Parathyroid adenoma (tissue), 2 donors: Measurements from ENCODE around the gene PELI1.
"Not testable (repeated sequence)": the region's sequence is repeated elsewhere in the genome, so short reads cannot be mapped to it uniquely, and the experiment has no call there.

Experiments used
- H2AFZ ChIP-seq: fragments of 300-600 bp; sonication (generic); one replicate; pipeline ENCODE4 v1.7.0; 2017; ENCODE audit warnings: antibody characterized with exemption, mild to moderate bottlenecking
- H3K27ac ChIP-seq: fragments of 300-600 bp; sonication (generic); one replicate; pipeline ENCODE4 v1.7.0; 2017
- H3K27me3 ChIP-seq: fragments of 300-600 bp; sonication (generic); one replicate; pipeline ENCODE4 v1.7.0; 2017; ENCODE audit warnings: low read length; ENCODE audit not compliant: control insufficient read depth, insufficient read depth
- H3K36me3 ChIP-seq: fragments of 300-600 bp; sonication (generic); one replicate; pipeline ENCODE4 v1.7.0; 2017; ENCODE audit warnings: low read length; ENCODE audit not compliant: control insufficient read depth, insufficient read depth
- H3K4me1 ChIP-seq: fragments of 300-600 bp; sonication (generic); one replicate; pipeline ENCODE4 v1.7.0; 2017; ENCODE audit warnings: control low read depth
- H3K4me2 ChIP-seq: fragments of 300-600 bp; sonication (generic); one replicate; pipeline ENCODE4 v1.7.0; 2017; ENCODE audit warnings: low read length
- H3K4me3 ChIP-seq: fragments of 300-600 bp; sonication (generic); one replicate; pipeline ENCODE4 v1.7.0; 2017; ENCODE audit warnings: low read depth, low read length
- H3K79me2 ChIP-seq: fragments of 300-600 bp; sonication (generic); one replicate; pipeline ENCODE4 v1.7.0; 2017; ENCODE audit warnings: control low read depth
- H3K9ac ChIP-seq: fragments of 300-600 bp; sonication (generic); one replicate; pipeline ENCODE4 v1.7.0; 2017; ENCODE audit warnings: mild to moderate bottlenecking
- H3K9me3 ChIP-seq: fragments of 300-600 bp; sonication (generic); one replicate; pipeline ENCODE4 v1.7.0; 2017; ENCODE audit warnings: low read length; ENCODE audit not compliant: control insufficient read depth
- TF ChIP-seq, protein P1 (sequence below): fragments of 300-600 bp; sonication (generic); IDR thresholded peaks from one replicate; pipeline ENCODE4 v1.7.0; 2017; ENCODE audit warnings: antibody characterized with exemption, mild to moderate bottlenecking
- donor health status: primary hyperparathyroidism.

The PELI1 gene

DNA sequence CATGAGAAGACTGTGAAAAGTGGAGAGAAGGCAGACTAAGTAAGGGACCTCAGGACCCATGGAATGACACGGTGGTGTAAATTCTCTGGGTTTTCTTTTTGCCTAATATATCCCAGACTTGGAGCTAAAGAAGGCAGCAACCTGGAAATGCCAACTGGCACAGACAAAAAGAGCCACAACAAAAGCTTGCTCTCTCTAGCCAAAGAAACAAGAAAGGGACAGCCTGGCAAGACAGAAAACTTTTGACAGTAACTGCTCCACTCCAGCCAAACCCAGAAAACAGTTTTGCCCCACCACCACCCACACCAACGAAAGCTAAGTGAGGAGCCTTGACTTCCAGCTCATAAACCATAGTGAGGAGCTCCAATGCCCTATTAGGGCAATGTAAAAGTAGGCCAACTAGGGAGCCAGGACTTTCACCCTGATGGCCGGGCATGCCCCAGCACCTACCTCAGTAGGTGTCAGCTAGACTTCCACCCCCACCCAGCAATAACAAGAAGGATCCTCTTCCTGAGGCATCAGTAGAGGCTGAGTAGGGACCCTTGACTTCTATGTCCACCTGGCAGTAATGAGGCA, 35.5 kb downstream of the PELI1 start:
- Histone ChIP-seq H3K4me2 (peak overlapping the region; percentile 18), H3K79me2 (peaks cover 8% of the 10 kb centered on the region), H3K9me3 (no peaks in the 10 kb centered on the region), H3K27me3 (no peaks in the 10 kb centered on the region), H3K4me1 (no peaks in the 10 kb centered on the region), H3K27ac (no peak overlapping the region), H3K4me3 (no peak overlapping the region), H3K9ac (no peak overlapping the region), H2AFZ (no peak overlapping the region), H3K36me3 (no peaks in the 10 kb centered on the region)
- TF ChIP-seq, protein P1, sequence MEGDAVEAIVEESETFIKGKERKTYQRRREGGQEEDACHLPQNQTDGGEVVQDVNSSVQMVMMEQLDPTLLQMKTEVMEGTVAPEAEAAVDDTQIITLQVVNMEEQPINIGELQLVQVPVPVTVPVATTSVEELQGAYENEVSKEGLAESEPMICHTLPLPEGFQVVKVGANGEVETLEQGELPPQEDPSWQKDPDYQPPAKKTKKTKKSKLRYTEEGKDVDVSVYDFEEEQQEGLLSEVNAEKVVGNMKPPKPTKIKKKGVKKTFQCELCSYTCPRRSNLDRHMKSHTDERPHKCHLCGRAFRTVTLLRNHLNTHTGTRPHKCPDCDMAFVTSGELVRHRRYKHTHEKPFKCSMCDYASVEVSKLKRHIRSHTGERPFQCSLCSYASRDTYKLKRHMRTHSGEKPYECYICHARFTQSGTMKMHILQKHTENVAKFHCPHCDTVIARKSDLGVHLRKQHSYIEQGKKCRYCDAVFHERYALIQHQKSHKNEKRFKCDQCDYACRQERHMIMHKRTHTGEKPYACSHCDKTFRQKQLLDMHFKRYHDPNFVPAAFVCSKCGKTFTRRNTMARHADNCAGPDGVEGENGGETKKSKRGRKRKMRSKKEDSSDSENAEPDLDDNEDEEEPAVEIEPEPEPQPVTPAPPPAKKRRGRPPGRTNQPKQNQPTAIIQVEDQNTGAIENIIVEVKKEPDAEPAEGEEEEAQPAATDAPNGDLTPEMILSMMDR = no peak

DNA sequence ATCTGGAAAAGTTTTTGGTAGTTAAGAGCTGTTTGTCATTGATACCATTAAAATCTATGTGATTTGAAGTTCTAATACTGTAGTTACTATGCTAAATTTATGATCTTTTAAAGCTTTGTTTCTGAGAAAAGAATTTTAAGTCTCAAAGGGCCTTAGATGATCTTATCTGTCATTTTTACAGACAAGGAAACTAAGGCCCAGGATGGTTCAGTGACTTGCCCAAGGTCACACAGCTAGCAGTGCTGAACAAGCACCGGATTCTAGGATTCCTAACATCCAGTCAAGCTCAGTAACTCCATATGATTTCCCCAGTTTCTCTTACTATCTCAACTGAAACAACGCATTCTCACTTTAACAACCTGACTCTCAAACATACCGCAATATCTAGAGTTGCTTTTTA, 37.7 kb downstream of the PELI1 start:
- TF ChIP-seq, protein P1 = no peak
- Histone ChIP-seq H3K79me2 (peaks cover 3% of the 10 kb centered on the region), H3K27me3 (no peaks in the 10 kb centered on the region), H3K4me3 (no peak overlapping the region), H2AFZ (no peak overlapping the region), H3K9ac (no peak overlapping the region), H3K4me1 (no peaks in the 10 kb centered on the region), H3K4me2 (no peak overlapping the region), H3K36me3 (no peaks in the 10 kb centered on the region), H3K27ac (no peak overlapping the region), H3K9me3 (no peaks in the 10 kb centered on the region)

DNA sequence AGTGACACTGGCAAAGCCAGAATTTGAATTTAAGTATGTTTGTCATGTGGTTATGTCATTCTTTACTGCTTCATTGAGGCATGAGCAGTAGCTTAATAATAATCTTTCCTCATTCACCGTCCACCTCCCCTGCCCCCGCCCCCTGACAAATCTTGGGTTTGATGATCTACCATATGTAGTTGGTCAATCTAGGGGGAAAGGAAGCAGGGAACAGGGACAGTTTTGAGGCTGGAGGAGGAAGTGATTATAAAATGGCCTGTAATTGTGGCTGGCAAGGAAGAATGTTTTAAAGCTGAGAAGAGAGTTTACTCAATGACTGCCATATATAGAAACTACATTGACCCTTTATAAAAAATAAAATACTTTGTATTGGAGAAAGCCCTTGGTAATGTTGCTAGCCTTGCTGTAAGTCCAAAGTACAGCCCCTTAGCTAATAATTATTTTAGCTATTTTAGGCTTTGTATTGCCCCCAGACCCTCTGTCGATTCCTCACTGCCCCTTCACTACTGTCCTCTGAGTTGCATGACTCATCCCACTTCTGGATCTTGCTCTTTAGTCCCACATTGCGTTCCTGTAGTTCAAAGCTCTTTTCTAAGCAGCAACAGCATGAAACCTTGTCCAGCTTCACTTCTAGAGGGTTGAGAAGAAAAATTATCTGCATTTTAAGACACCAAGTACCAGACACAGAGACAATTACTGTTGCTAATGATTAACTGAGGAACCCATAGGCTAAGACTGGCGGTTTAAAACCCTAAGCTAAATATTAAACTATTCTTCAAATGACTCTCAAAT, 38.4 kb downstream of the PELI1 start:
- H3K27ac ChIP-seq = no peak overlapping the region
- no peak overlapping the region for H2AFZ ChIP-seq
- peaks cover 3% of the 10 kb centered on the region for H3K79me2 ChIP-seq
- H3K27me3 ChIP-seq = no peaks in the 10 kb centered on the region
- H3K9me3 ChIP-seq = no peaks in the 10 kb centered on the region
- H3K4me2 ChIP-seq = no peak overlapping the region
- no peaks in the 10 kb centered on the region for H3K4me1 ChIP-seq
- H3K4me3 ChIP-seq = no peak overlapping the region
- no peak overlapping the region for H3K9ac ChIP-seq
- H3K36me3 ChIP-seq = no peaks in the 10 kb centered on the region
- TF ChIP-seq, protein P1 = no peak

DNA sequence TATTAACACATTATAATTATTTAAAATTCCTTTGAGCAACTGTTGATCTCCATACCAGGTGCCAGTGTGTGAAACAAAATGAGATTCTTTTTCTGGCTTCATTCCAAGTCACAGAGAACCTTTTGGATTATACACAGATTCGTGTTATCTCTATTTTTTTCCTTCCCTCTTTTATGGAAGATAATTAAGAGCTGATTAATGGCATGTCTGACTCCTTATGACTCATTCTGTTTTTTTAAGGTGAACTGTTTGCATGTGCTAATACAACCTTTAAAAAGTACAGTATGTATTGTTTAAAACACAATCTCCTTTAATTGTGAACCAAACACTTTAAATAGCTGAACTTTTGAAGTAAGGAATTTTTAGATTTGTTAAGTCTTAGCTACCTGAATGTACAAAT, 39.3 kb downstream of the PELI1 start:
- Histone ChIP-seq H3K9me3 (no peaks in the 10 kb centered on the region), H3K27ac (no peak overlapping the region), H3K27me3 (no peaks in the 10 kb centered on the region), H2AFZ (no peak overlapping the region), H3K4me2 (no peak overlapping the region), H3K4me1 (no peaks in the 10 kb centered on the region), H3K36me3 (no peaks in the 10 kb centered on the region), H3K9ac (no peak overlapping the region), H3K4me3 (no peak overlapping the region), H3K79me2 (peaks cover 3% of the 10 kb centered on the region)
- TF ChIP-seq, protein P1 = no peak

DNA sequence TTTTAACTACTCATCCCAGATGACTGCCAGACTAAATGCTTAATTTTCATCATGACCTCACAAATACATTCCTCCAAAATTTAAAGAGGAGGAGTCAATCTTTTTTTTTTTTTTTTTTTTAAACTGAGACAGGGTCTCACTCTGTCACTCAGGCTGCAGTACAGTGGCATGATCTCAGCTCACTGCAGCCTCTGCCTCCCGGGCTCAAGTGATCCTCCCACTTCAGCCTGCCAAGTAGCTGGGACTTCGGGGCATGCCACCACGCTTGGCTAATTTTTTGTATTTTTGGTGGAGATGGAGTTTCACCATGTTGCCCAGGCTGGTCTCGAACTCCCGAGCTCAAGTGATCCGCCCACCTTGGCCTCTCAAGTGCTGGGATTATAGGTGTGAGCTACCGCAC, 41.5 kb downstream of the PELI1 start:
- not testable (repeated sequence) for H3K4me3 ChIP-seq, H3K79me2 ChIP-seq, H2AFZ ChIP-seq, H3K9me3 ChIP-seq, H3K36me3 ChIP-seq, H3K27ac ChIP-seq, H3K4me2 ChIP-seq, H3K27me3 ChIP-seq, H3K9ac ChIP-seq, H3K4me1 ChIP-seq
